Endodermal cell (in vitro differentiated cells): ENCODE data around the gene RRP1B. TPM values are rescaled to one million over a fixed set of nuclear protein-coding genes. Genes with fewer than 3 reads are reported as not detected.
A peak's percentile ranks its signal among the peaks of the same experiment; 100 is the strongest.
"Not testable (repeated sequence)": the region's sequence is repeated elsewhere in the genome, so short reads cannot be mapped to it uniquely, and the experiment has no call there.

Source experiments
- DNase-seq: peaks from one replicate; pipeline ENCODE4 v3.0.0-alpha.2; 2017
- H3K27ac ChIP-seq: 2 replicates; pipeline ENCODE4 v1.5.1; 2013; ENCODE audit warnings: mild to moderate bottlenecking, low read depth, low read length, moderate library complexity
- H3K27me3 ChIP-seq: 2 replicates; pipeline ENCODE4 v1.6.1; 2013; ENCODE audit warnings: mild to moderate bottlenecking, low read length, moderate library complexity; ENCODE audit not compliant: insufficient read depth, control insufficient read depth, poor library complexity, severe bottlenecking
- H3K36me3 ChIP-seq: 2 replicates; pipeline ENCODE4 v1.7.0; 2013; ENCODE audit warnings: mild to moderate bottlenecking, low read length, moderate library complexity; ENCODE audit not compliant: control insufficient read depth, insufficient read depth
- H3K4me1 ChIP-seq: one replicate; pipeline ENCODE4 v1.7.0; 2013; ENCODE audit warnings: low read length; ENCODE audit not compliant: control insufficient read depth, insufficient read depth
- H3K4me3 ChIP-seq: 2 replicates; pipeline ENCODE4 v1.5.1; 2013; ENCODE audit warnings: mild to moderate bottlenecking, low read length, moderate library complexity
- H3K9ac ChIP-seq: 2 replicates; pipeline ENCODE4 v1.6.1; 2013; ENCODE audit warnings: mild to moderate bottlenecking, low read length, moderate library complexity; ENCODE audit not compliant: poor library complexity, severe bottlenecking; ENCODE audit errors: extremely low read depth
- H3K9me3 ChIP-seq: 2 replicates; pipeline ENCODE4 v1.6.1; 2013; ENCODE audit warnings: mild to moderate bottlenecking, low read length, moderate library complexity; ENCODE audit not compliant: control insufficient read depth
- H3K27ac Mint-ChIP-seq: 2 replicates; pipeline ENCODE4 v1.8.0; 2020; ENCODE audit warnings: mixed read lengths
- H3K27me3 Mint-ChIP-seq: 2 replicates; pipeline ENCODE4 v1.8.0; 2021; ENCODE audit warnings: mild to moderate bottlenecking, mixed read lengths; ENCODE audit not compliant: insufficient read depth
- H3K36me3 Mint-ChIP-seq: 2 replicates; pipeline ENCODE4 v1.8.0; 2020; ENCODE audit warnings: low read depth, mixed read lengths
- H3K4me1 Mint-ChIP-seq: 2 replicates; pipeline ENCODE4 v1.8.0; 2020; ENCODE audit warnings: mixed read lengths
- H3K4me3 Mint-ChIP-seq: 2 replicates; pipeline ENCODE4 v1.8.0; 2020; ENCODE audit warnings: mild to moderate bottlenecking, moderate library complexity, mixed read lengths
- H3K9me3 Mint-ChIP-seq: 2 replicates; pipeline ENCODE4 v1.8.0; 2020; ENCODE audit warnings: mild to moderate bottlenecking, mixed read lengths
- CTCF ChIP-seq: fragments of 200-600 bp; sonication (generic); conservative IDR thresholded peaks from 2 replicates; pipeline ENCODE4 v1.5.0; 2021; ENCODE audit warnings: antibody characterized with exemption, mild to moderate bottlenecking
- WGBS, 2 experiments: methylation state at CpG; one replicate each; pipeline versions ENCODE4 v1.1.5 to v1.1.7; 2013; ENCODE audit warnings: missing lambda C conversion rate in 2 of 2, mixed read lengths in 1 of 2; ENCODE audit not compliant: insufficient coverage in 1 of 2, insufficient read length in 1 of 2; 5-methylcytosine and 5-hydroxymethylcytosine counted together
- total RNA-seq, 2 donors: library from RNA; stranded (reverse); fragmentation: NEBNext Ultra II Directional in 1 of 2; extraction: Animal tissue kit (Norgen Biotek cat#: 25700) in 1 of 2; gene quantifications; 2 replicates in 1 of 2; 3 replicates in 1 of 2; pipeline ENCODE4 v1.2.1, GENCODE V29; 2021

Gene RRP1B
- total RNA-seq, 2 donors from 2014 or later, result 44.1 to 46.0 TPM

- H3K4me1 ChIP-seq, result no peaks in the 10 kb centered on the region
- no peak overlapping the region for H3K27ac ChIP-seq
- H3K36me3 ChIP-seq, result no peaks in the 10 kb centered on the region
- WGBS, 2 experiments, result 80 to 82% methylated on average over 13 of the region's 13 CpGs
- TF ChIP-seq CTCF, result no peak
- DNase-seq, result peak; percentile 49
- H3K27me3 Mint-ChIP-seq, result peaks cover 19% of the 10 kb centered on the region
- H3K27ac Mint-ChIP-seq, result peak overlapping the region; percentile 60
- no peak overlapping the region for H3K4me3 ChIP-seq
- no peaks in the 10 kb centered on the region for H3K9me3 Mint-ChIP-seq
- H3K27me3 ChIP-seq, result no peaks in the 10 kb centered on the region
- H3K4me1 Mint-ChIP-seq, result peaks cover 9% of the 10 kb centered on the region
- no peak overlapping the region for H3K9ac ChIP-seq
- H3K36me3 Mint-ChIP-seq, result no peaks in the 10 kb centered on the region
- no peaks in the 10 kb centered on the region for H3K9me3 ChIP-seq
- no peak overlapping the region for H3K4me3 Mint-ChIP-seq
Measured at GRCh38 chr21:43712268-43712942, 53.0 kb downstream of the RRP1B start.

GRCh38 chr21:43713123-43713522, 53.8 kb downstream of the RRP1B start:
- peaks cover 23% of the 10 kb centered on the region for H3K27me3 Mint-ChIP-seq
- H3K9me3 ChIP-seq, H3K4me3 ChIP-seq, H3K36me3 Mint-ChIP-seq, H3K27me3 ChIP-seq, DNase-seq, H3K27ac ChIP-seq, H3K4me3 Mint-ChIP-seq, H3K4me1 ChIP-seq, H3K36me3 ChIP-seq, H3K27ac Mint-ChIP-seq, H3K9me3 Mint-ChIP-seq, H3K4me1 Mint-ChIP-seq, H3K9ac ChIP-seq: not testable (repeated sequence)
- 94 to 96% methylated on average over 2 to 6 of the region's 6 CpGs for WGBS, 2 experiments

GRCh38 chr21:43716376-43717165, 57.2 kb downstream of the RRP1B start:
- no peak for TF ChIP-seq CTCF
- Mint-ChIP-seq H3K27me3 (peaks cover 24% of the 10 kb centered on the region), H3K36me3 (no peaks in the 10 kb centered on the region), H3K9me3 (no peaks in the 10 kb centered on the region), H3K4me1 (peaks cover 17% of the 10 kb centered on the region), H3K27ac (no peak overlapping the region), H3K4me3 (no peak overlapping the region)
- Histone ChIP-seq H3K4me3 (no peak overlapping the region), H3K27me3 (peaks cover 6% of the 10 kb centered on the region), H3K4me1 (no peaks in the 10 kb centered on the region), H3K9me3 (no peaks in the 10 kb centered on the region), H3K27ac (no peak overlapping the region), H3K36me3 (no peaks in the 10 kb centered on the region), H3K9ac (no peak overlapping the region)
- 87 to 94% methylated on average over 4 to 12 of the region's 12 CpGs for WGBS, 2 experiments
- DNase-seq, result no peak
